ENCODE results near the gene GALNT17.

GRCh38 chr7:71691538-71691937 is 559.6 kb downstream of the GALNT17 start:
- TF ChIP-seq POLR2AphosphoS5 (IDR thresholded peaks at IDR 0.05; ENCODE audit: low read depth, low read length) (no peak), TAF1 (IDR thresholded peaks at IDR 0.05; ENCODE audit: low read depth, low read length) (no peak)
